NCI-H146 treated with DMSO at 0.1 percent for 48 hours (cell line): ENCODE measurements around the gene TSC22D2.
"Not testable (repeated sequence)": the region's sequence is repeated elsewhere in the genome, so short reads cannot be mapped to it uniquely, and the experiment has no call there.

ENCODE experiments used
- DNase-seq: peaks from one replicate; lab custom pipeline; 2025; ENCODE audit not compliant: unreplicated experiment; lab: John Stamatoyannopoulos, UW

The TSC22D2 gene

DNA sequence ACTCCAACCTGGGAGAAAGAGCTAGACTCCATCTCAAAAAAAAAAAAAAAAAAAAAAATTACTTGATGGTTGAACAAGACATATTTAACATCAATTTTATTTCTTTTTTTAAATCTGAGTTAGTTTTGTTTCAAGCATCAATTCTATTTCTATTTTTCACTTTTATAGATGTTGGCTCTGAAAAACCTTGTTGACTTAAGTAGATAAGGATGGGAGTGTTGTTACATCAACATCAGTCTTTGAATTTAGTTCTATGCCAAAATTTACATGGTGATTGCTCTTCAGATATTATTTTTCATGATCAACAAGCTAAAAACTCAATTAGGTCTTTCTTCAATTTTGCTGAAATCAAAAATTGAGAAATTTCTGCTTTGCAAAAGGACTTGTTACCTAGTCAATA is 71.3 kb downstream of the TSC22D2 start:
- no peak for DNase-seq

DNA sequence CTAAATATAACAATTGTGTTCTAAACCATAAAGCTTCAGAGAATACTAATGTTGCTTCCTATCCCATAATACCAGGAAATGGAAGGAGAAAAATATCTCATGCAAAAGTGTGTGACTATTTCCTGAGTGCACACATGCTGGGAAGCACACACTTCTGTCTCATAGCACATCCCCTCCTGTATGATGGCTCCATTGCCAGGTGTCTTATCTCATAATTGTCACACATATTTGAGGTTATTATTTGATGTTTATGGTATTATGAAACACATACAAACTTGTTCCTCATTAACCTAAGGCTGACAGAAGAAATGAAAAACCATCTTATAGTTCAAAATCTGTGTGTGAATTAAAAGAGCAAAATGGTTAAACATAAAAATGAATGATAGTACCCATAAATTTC is 72.8 kb downstream of the TSC22D2 start:
- no peak for DNase-seq

DNA sequence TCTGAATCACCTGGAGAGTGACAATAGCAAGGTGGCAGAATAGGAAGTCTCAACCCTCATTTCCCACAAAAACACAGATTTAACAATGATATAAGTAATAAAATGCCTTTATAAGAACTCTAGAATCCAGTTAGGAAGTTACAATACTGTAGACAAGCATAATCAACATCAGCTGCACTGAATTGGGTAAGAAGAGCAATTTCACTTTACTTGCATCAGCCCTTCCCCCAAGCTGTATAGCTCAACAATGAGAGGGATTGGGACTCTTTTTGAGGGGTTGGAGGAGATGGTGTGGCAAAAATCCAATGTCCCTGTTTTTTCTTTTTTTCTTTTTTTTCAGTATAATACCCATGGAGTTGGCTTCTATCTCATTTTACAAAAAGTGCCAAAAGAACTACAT is 75.1 kb downstream of the TSC22D2 start:
- DNase-seq = no peak

DNA sequence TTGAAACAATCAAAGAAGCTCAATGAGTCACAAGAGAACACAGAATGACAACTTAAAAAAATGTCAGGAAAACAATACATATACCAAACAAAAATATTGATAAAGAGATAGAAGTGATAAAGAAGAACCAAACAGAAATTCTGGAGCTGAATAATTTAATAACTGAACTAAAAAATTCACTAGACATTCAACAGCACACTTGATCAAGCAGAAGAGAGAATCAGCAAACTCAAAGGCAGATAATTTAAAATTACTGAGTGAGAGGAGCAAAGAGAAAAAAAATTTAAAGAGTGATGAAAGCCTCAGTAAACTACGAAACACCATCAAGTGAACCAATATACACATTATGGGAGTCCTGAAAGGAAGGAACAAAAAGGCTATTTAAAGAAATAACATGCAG is 76.3 kb downstream of the TSC22D2 start:
- DNase-seq = no peak

DNA sequence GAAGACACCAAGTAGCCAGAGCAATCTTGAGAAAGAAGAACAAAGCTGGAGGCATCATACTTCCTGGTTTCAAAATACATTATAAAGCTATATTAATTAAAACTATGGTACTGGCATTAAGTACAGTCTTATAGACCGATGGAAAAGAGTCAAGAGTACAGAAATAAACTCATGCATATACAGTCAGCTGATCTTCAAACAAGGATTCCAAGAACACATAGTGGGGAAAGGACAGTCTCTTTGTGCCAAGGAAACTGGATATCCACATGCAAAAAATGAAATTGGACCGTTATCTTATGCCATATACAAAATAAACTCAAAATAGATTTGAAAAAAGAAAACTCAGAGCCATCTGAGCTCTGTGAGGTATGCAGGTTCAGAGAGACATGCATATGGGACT is 80.8 kb downstream of the TSC22D2 start:
- DNase-seq = no peak

DNA sequence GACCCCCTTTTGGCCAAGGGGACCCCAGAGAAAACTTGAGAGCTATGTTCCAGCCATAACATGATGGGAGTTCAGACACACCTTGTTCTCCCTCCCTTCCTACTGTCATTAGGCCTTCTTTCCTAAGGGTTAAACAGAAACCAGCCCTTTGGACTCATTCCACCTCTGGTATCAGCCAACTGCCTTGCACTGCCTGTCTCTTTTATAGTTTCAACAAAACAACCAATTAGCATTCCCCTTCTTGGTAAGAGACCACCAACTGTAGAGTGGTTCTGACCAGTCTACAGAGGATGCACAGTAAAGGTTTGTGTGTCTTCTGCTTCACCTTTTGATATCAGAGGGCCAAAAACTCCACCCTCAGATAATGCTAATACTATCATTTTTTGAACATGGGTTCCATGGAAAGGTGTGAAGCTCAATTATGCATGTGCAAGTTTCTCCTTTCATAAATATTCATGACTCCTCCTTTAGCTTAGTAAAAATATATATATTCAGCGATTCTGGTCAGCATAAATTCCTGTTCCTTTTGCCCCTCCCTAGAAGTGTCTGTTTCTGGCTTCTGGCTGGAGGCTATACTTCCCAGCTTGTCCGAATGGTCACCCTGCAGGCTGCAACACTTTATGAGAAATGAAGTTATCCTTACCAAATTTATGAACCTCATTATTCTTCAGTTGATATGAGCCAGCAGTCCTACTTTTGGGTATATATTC is 82.3 kb downstream of the TSC22D2 start:
- DNase-seq = no peak

DNA sequence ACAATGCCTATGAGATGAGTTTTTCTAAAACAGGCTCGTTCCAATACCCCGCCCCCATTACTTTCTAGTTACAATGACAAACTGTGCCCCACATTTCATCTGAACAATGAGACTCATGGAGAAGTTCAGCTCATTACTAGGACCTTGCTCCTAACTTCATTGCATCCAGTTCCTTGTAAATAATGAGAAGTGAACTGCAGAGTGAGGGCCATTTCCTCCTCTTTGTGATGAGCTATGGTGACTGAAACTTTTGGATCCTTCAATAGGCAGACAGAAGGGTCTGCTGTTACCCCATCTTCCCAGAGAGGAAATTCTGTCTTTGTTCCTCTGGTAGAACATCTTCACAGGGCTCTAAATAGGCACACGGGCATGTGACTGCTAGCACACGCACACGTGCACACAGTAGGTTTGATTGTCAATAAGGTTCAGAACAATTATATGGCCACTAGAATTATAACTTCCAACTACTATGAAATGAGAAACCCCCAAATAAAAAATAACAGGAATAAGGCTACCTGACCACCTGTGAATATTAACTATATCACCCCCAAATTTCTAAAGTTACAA is 86.4 kb downstream of the TSC22D2 start:
- DNase-seq = no peak

DNA sequence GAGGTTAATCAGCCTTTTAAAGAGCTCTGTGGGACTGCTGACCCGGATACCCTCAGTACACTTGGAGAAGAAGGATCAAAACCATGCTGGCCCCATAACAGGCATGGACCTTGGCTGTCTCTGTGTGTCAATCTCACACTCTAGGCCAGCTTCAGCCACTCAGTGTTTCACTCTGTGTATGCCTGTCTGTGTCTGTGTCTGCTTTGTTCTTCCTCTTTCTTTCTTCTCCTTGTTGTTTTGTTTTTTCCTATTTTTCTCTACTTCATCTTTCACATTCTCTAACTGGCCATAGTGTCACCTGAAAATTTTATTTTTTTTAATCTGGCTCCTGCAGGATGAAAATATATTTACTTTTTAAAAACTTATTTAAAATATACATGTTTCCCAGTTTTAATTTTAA is 87.1 kb downstream of the TSC22D2 start:
- DNase-seq = no peak

DNA sequence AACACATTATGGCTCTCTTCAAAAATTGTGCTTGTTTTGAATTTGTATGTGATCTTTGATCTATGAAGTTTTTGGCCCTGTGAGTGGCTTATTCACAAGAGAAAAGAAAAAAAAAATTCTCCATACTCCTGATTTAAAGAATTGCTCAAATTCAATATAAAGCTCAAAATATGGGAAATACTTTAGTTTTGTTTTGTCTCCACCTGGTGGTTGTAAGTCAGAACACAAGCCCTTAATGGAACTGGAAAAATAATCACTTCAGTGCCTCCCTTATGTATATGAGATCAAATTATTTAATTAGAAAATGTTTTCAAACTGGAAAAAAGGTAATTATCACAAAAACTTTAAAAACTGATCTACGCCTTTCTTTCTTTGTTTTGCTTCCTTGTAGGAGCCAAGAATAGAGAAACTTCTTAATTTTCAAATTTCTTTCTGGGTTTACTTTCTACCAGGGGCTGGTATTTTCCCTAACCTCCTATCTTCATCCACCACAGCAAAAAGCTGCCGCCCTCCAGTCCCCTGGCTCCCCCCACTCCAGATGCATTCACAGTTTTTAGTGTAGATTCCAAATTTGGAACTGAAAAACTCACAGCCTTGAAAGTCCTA is 87.6 kb downstream of the TSC22D2 start:
- DNase-seq = peak; percentile 40

DNA sequence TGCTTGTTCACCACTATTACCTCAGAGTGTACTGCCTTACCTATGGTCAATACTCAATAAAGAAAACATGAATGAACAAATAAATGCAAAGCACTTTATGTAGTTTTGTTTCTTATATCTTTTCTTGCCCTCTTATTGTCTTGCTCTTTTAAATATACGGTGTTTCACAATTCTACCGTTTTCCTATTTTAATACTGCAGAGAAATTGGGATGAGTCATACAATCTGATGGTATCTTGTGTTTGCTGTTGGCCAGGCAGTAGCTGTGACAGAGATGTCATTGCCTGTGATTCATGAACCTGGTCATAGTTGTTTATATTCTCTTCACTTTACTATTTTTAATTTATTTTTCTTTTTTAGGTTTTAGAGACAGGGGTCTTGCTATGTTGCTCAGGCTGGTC is 89.9 kb downstream of the TSC22D2 start:
- no peak for DNase-seq

DNA sequence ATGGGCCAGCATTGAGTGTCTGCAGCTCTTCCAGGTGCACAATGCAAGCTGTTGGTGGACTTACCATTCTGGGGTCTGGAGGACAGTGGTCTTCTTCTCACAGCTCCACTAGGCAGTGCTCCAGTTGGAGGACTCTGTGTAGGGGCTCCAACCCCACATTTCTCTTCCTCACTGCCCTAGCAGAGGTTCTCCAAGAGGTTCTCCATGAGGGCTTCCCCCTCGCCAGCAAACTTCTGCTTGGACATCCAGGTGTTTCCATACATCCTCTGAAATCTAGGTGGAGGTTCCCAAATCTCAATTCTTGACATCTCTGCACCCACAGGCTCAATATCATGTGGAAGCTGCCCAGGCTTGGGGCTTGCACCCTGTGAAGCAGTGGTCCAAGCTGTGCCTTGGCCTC is 92.9 kb downstream of the TSC22D2 start:
- DNase-seq = not testable (repeated sequence)

DNA sequence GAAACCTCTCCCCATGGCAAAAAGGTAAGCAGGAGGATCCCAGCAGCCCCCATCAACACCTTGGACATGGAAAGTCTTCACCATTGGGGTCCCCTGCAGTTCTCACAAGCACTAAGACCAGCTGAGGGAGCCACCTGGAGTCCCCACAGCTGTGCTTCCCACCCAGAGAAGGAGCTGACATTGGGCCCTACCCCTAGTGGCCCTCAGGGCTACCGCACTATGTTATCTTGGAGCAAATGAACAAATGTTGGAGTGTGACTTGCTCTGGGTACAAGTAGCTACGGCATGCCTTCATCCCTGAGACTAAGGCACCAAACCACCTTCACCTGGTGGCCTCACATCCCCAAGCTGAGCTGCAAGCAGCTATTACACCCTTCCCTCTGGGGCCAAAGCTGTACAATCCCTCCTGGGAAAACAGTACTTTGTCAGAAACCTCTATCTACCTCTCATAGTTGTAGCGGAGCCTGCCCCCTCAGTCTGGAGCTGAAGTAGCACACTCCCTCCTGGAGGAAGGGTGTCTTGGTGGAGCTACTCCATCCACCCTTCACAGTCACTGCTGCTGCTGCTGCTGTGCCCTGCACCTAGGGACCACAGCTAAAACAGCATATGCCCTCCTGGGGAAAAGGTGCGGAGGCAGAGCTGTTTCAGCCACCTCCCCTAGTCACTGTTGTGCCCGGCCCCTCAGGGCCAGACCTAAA is 95.5 kb downstream of the TSC22D2 start:
- DNase-seq = no peak

DNA sequence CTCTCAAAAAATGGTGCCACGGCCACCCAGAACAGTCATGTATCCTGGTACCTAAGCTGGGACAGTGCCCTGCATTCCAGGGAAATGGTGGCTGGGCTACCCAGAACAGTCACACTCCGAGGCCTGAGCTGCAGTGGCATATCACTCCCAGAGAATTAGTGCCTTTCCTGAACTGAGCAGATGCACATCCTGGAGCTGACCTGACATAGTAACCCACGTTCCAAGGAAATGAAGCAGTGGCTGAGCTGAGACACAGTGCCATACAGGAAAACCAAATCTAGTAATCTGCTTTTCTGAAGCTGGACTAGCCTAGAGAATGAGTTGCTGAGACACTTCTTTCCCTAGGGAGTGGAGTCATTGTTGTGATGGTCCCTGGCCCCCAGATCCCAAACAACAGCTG is 96.4 kb downstream of the TSC22D2 start:
- DNase-seq = no peak

DNA sequence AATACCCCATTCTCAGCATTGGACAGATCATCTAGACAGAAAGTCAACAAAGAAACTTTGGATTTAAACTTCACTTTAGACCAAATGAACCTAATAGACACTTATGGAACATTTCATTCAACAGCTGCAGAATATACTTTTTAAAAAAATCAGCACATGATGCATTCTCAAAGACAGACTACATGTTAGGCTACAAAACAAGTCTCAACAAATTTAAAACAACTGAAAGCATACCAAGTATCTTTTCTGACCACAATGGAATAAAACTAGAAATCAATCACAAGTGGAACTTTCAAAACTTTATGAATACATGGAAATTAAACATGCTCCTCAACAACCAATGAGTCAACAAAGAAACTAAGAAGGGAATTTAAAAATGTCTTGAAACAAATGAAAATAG is 100.3 kb downstream of the TSC22D2 start:
- no peak for DNase-seq

DNA sequence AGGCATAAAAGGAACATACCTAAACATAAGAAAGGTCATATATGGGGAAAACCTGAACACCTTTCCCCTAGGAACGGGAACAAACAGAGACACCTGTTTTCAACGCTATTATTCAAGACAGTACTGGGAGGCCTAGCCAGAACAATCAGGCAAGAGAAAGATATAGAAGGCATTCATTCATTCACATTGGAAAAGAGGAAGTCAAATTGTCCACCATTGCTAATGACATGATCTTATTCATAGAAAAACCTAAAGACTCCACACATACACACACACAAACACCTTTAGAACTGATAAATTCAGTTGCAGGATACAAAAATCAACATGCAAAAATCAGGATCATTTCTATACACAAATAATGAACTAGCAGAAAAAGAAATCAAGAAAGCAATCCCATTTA is 101.7 kb downstream of the TSC22D2 start:
- DNase-seq = no peak

DNA sequence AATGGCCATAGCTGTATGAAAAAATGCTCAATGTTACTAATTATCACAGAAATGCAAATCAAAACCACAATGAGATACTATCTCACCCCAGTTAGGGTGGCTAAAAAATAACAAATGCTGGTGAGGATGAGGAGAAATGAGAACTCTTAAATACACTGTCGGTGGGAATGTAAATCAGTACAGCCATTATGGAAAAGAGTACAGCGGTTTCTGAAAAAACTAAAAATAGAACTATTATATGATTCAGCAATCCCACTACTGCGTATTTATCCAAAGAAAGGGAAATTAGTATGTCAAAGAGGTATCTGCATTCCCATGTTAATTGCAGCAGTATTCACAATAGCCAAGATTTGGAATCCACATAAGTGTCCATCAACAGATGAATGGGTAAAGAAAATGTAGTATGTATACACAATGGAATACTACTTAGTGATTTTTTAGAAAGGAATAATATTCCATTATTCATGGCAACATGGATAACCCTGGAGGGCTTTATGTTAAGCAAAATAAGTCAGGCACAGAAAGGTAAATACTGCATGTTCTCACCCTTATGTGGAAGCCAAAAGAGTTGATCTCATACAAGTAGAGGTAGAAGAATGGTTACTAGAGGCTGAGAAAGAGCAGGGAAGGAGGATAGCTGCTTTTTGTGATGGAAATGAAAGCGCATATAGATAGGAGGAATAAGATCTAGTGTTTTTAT is 103.2 kb downstream of the TSC22D2 start:
- no peak for DNase-seq

DNA sequence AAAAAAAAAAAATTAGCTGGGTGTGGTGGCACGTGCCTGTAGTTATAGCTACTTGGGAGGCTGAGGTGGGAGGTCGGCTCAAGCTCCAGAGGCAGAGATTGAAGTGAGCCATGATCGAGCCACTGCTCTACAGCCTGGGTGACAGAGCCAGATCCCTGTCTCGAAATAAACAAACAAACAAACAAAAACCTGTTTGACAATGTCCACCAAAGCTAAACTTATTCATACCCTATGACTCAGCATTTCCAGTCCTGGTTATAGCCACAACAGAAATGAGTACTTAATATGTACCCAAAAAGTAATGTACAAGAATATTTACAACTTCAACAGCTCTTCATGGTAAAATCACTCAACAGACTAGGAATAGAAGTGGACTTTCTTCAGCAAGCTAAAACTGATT is 107.1 kb downstream of the TSC22D2 start:
- no peak for DNase-seq
